Mucosa of descending colon (tissue), 3 donors: ENCODE results near the gene SLC25A28. TPM values are rescaled to one million over a fixed set of nuclear protein-coding genes. Genes with fewer than 3 reads are reported as not detected.

Source experiments
- ATAC-seq: fragments of 200-7000 bp; cut with Tn5 transposase; one replicate; pipeline ENCODE4 v1.9.1; 2020; ENCODE audit warnings: mild to moderate bottlenecking, moderate library complexity
- DNase-seq, 3 donors: peaks; one replicate each; pipeline ENCODE4 v3.0.0-alpha.2; 2020
- H3K36me3 ChIP-seq: fragments of 200-600 bp; one replicate; pipeline ENCODE4 v1.8.0; 2021; ENCODE audit warnings: low read depth, mild to moderate bottlenecking
- H3K4me1 ChIP-seq: fragments of 200-600 bp; one replicate; pipeline ENCODE4 v1.8.0; 2021; ENCODE audit warnings: low read depth, mild to moderate bottlenecking
- H3K4me3 ChIP-seq: fragments of 200-600 bp; one replicate; pipeline ENCODE4 v1.8.0; 2021; ENCODE audit warnings: mild to moderate bottlenecking
- H3K9me3 ChIP-seq: fragments of 200-600 bp; one replicate; pipeline ENCODE4 v1.8.0; 2021; ENCODE audit warnings: mild to moderate bottlenecking
- intact Hi-C, 2 donors: fragments of 100-400 bp; cut with DNase I in 1 of 2; cut with micrococcal nuclease in 1 of 2; formaldehyde crosslinking; loops; one replicate each; pipeline versions ENCODE4 v1.11.0 to v1.11.1; 2022; cut with DNase I, micrococcal nuclease
- total RNA-seq, 3 donors: library from RNA; stranded (reverse); fragmentation: NEBNext Ultra II Directional in 2 of 3; extraction: Animal tissue kit (Norgen Biotek cat#: 25700) in 2 of 3; gene quantifications; one replicate each; pipeline versions ENCODE4 v1.2.1 to v1.2.4, GENCODE V29; 2021 to 2023
- TF ChIP-seq, protein P1 (sequence below): fragments of 200-600 bp; IDR thresholded peaks from one replicate; pipeline ENCODE4 v1.8.0; 2022; ENCODE audit warnings: antibody characterized with exemption, mild to moderate bottlenecking
- donor health status: DM: no; HTN: no; CAD: no; lungs with moderate emphysema.
- donor health status: DM: no; HTN: no; CAD: no.
- donor health status: DM: no; HTN: yes; CAD: no.

SLC25A28 gene
- total RNA-seq, 3 donors from 2014 or later = 38.2 to 64.4 (median 39.6) TPM

DNA sequence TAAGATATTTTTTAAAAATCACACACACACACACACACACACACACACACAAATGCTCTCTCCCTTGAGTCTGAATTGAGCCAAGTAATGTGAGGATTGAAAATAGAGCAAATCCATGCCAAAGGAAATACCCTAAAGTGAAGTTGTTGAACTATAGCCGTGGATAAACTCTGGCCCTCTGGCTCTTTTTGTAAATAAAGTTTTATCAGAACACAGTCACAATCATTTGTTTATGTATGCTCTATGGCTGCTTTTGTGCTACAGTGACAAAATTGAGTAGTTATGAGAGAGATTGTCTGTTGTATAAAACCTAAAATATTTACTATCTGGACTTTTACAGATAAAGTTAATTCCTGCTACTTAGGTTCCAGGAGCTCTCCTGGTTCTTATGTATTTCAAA is 48.4 kb downstream of the SLC25A28 start:
- H3K9me3 ChIP-seq = no peaks in the 10 kb centered on the region
- H3K36me3 ChIP-seq = no peaks in the 10 kb centered on the region
- H3K4me3 ChIP-seq = no peak overlapping the region
- ATAC-seq (no peak), DNase-seq (no peak)
- H3K4me1 ChIP-seq = no peaks in the 10 kb centered on the region
- intact Hi-C loops = no loop called here
- TF ChIP-seq, protein P1, sequence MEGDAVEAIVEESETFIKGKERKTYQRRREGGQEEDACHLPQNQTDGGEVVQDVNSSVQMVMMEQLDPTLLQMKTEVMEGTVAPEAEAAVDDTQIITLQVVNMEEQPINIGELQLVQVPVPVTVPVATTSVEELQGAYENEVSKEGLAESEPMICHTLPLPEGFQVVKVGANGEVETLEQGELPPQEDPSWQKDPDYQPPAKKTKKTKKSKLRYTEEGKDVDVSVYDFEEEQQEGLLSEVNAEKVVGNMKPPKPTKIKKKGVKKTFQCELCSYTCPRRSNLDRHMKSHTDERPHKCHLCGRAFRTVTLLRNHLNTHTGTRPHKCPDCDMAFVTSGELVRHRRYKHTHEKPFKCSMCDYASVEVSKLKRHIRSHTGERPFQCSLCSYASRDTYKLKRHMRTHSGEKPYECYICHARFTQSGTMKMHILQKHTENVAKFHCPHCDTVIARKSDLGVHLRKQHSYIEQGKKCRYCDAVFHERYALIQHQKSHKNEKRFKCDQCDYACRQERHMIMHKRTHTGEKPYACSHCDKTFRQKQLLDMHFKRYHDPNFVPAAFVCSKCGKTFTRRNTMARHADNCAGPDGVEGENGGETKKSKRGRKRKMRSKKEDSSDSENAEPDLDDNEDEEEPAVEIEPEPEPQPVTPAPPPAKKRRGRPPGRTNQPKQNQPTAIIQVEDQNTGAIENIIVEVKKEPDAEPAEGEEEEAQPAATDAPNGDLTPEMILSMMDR = no peak

DNA sequence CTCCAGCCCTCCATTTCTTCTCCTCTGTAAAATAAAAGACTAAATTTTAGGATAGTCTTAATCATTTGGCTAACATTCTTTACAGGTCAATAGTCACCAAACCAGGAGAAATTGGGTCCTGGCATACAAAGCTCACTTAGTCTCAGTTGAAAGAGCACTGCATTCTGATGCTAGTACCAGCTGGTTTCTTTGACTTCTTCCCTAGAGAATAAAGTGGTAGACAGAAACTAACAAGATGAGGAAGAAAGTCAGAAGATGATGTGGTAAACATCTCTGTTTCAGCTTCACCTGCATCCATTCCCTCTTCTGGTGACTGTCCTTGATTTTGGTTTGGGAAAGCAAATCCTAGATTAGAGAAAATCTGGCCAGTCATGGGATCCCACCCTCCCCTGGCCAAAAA is 50.3 kb downstream of the SLC25A28 start:
- Histone ChIP-seq H3K36me3 (no peaks in the 10 kb centered on the region), H3K4me3 (no peak overlapping the region), H3K4me1 (no peaks in the 10 kb centered on the region), H3K9me3 (no peaks in the 10 kb centered on the region)
- DNase-seq (no peak), ATAC-seq (no peak)
- TF ChIP-seq, protein P1 = no peak
- intact Hi-C loops = no loop called here

DNA sequence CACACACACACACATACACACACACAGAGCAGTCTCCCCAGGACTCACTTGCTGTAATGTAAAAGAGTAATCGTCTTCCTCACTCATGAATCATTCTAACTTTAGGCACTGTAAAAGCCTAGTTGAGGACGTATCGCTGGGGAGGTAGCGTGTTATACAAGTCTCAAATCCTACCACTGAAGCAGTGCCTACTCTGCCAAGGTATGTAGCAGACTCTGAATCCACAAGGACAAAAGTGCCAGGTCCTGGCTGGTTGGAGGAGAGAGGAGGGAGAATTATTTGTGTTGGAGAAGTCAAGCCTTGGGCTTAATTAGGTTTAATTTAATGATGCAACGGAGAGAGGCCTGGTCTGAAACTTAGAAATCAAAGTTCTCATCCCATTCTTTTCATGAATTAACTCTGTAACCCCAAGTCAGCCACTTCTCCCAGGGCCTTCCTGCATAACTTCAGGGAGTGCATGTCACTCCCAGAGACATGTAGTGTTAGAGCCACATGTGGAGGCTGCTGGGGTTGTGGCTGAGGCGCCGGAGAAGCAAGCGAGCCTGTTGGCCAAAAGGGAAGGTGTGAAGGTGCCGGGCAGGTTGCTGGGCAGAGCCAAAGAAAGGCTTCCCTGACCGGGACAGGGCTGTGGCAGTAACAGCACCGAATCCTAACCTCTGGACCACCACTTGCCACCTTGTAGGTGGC is 50.8 kb downstream of the SLC25A28 start:
- TF ChIP-seq, protein P1 = no peak
- H3K9me3 ChIP-seq = no peaks in the 10 kb centered on the region
- ATAC-seq (no peak), DNase-seq (no peak)
- no peaks in the 10 kb centered on the region for H3K36me3 ChIP-seq
- no peak overlapping the region for H3K4me3 ChIP-seq
- intact Hi-C loops = no loop called here
- H3K4me1 ChIP-seq = no peaks in the 10 kb centered on the region

DNA sequence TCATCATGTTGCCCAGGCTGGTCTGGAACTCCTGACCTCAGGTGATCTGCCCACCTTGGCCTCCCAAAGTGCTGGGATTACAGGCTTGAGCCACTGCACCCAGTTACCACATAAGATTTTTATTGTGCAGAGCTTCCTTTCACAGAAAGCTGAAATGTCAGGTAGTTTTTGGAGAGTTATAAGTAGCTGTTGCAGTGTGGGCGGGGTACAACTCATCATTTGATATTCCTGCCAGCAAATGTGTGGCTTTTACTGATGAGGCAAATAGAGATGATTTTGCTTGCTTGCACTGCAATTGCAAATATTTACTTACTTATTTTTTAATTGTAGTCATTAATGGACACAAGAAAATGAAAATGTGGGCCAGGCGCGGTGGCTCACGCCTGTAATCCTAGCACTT is 55.1 kb downstream of the SLC25A28 start:
- H3K36me3 ChIP-seq = no peaks in the 10 kb centered on the region
- no peaks in the 10 kb centered on the region for H3K9me3 ChIP-seq
- intact Hi-C loops = no loop called here
- no peak for DNase-seq
- TF ChIP-seq, protein P1 = no peak
- no peak for ATAC-seq
- no peaks in the 10 kb centered on the region for H3K4me1 ChIP-seq
- no peak overlapping the region for H3K4me3 ChIP-seq

DNA sequence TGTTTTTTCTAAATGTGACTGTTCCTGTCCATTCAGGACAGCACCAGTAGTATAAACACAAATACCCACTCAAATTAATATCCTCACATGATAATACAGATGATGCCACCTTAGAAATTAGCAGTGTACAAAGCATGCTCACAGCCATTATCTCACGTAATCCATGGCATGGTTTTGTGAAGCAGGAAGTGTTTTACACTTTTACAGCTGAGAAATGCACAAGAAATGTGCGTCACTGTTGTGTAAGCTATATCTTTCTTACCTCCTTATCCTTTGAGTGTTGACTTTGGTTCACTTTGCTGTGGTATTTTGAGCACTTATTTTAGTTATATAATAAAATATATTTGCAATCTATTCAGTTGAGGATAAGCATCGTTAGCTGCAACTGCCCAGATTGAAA is 55.9 kb downstream of the SLC25A28 start:
- H3K4me3 ChIP-seq = no peak overlapping the region
- intact Hi-C loops = no loop called here
- peak; percentile 84 for ATAC-seq
- no peaks in the 10 kb centered on the region for H3K4me1 ChIP-seq
- no peaks in the 10 kb centered on the region for H3K9me3 ChIP-seq
- no peaks in the 10 kb centered on the region for H3K36me3 ChIP-seq
- no peak for DNase-seq
- TF ChIP-seq, protein P1 = no peak

DNA sequence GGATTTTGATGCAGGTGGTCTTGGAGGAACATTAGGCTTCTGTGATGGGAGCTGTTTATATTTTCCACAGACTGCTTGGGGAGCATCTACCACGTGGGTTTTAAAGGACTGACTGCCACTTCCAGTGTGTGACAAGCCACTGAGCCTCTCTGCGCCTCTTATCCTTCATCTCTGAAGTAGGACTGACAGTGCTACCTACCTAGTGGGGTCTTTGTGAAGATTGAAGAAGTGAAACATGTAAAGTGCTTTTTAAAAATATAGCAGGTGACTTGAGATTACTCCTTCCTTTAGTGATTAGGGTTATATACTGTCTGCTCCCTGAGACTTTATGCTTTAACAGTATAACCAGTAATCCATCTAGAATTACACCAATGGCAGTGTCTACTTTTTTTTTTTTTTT is 57.6 kb downstream of the SLC25A28 start:
- no peaks in the 10 kb centered on the region for H3K36me3 ChIP-seq
- no peak overlapping the region for H3K4me3 ChIP-seq
- no peaks in the 10 kb centered on the region for H3K9me3 ChIP-seq
- TF ChIP-seq, protein P1 = no peak
- ATAC-seq = no peak
- H3K4me1 ChIP-seq = no peaks in the 10 kb centered on the region
- no peak for DNase-seq
- intact Hi-C loops = no loop called here
